Heart left ventricle (tissue), 16 donors: Measurements from ENCODE around the gene PPP3R1. TPM values are rescaled to one million over a fixed set of nuclear protein-coding genes. Genes with fewer than 3 reads are reported as not detected.

ENCODE experiments used
- ATAC-seq, 4 donors: fragments of 200-7000 bp; cut with Tn5 transposase; one replicate each; pipeline ENCODE4 v1.9.1; 2020 to 2022; ENCODE audit warnings: moderate library complexity in 4 of 4, mild to moderate bottlenecking in 3 of 4, moderate number of reproducible peaks in 1 of 4
- DNase-seq, 5 donors: peaks; one replicate each; pipeline ENCODE4 v3.0.0-alpha.2; 2020
- H3K27ac ChIP-seq, 12 donors: fragments of 200-600 bp; sonication (generic) in 4 of 12; one replicate each; pipeline versions ENCODE4 v1.5.0 to v1.8.0; 2016 to 2022; ENCODE audit warnings: mild to moderate bottlenecking in 2 of 12
- H3K27me3 ChIP-seq, 9 donors: fragments of 200-600 bp; sonication (generic) in 2 of 9; one replicate each; pipeline versions ENCODE4 v1.5.1 to v1.8.0; 2016 to 2022; ENCODE audit warnings: mild to moderate bottlenecking in 3 of 9
- H3K36me3 ChIP-seq, 9 donors: fragments of 200-600 bp; sonication (generic) in 2 of 9; one replicate each; pipeline versions ENCODE4 v1.5.0 to v1.8.0; 2018 to 2022; ENCODE audit warnings: mild to moderate bottlenecking in 2 of 9
- H3K4me1 ChIP-seq, 12 donors: fragments of 200-600 bp; sonication (generic) in 4 of 12; one replicate each; pipeline versions ENCODE4 v1.5.0 to v1.8.0; 2016 to 2022; ENCODE audit warnings: mild to moderate bottlenecking in 3 of 12
- H3K4me3 ChIP-seq, 12 donors: fragments of 200-600 bp; sonication (generic) in 4 of 12; one replicate each; pipeline versions ENCODE4 v1.5.0 to v1.8.0; 2017 to 2022; ENCODE audit warnings: mild to moderate bottlenecking in 9 of 12, moderate library complexity in 4 of 12
- H3K9me3 ChIP-seq, 12 donors: fragments of 200-600 bp; sonication (generic) in 4 of 12; one replicate each; pipeline versions ENCODE4 v1.5.0 to v1.8.0; 2016 to 2022; ENCODE audit warnings: mild to moderate bottlenecking in 1 of 12
- CTCF ChIP-seq, 12 donors: fragments of 200-600 bp; sonication (generic) in 4 of 12; IDR thresholded peaks; one replicate each; pipeline versions ENCODE4 v1.5.0 to v1.8.0; 2018 to 2022; ENCODE audit warnings: antibody characterized with exemption in 12 of 12, mild to moderate bottlenecking in 5 of 12
- POLR2A ChIP-seq, 2 donors: fragments of 450-650 bp; IDR thresholded peaks; one replicate each; pipeline ENCODE4 v1.6.1; 2017; ENCODE audit warnings: antibody characterized with exemption in 2 of 2, mild to moderate bottlenecking in 2 of 2, moderate library complexity in 2 of 2
- WGBS, 4 donors: extraction: QIAGEN DNeasy Blood & Tissue Kit in 2 of 4; methylation state at CpG; one replicate each; pipeline versions ENCODE4 v1.1.5 to v1.1.7; 2013 to 2018; 5-methylcytosine and 5-hydroxymethylcytosine counted together
- intact Hi-C, 10 donors: fragments of 100-400 bp; cut with DNase I; formaldehyde crosslinking; loops; one replicate each; pipeline versions ENCODE4 v1.11.1 to v1.14.2; 2022
- polyA plus RNA-seq, 2 donors: library from polyadenylated mRNA; stranded (reverse); fragments of 200-250 nt; gene quantifications; one replicate each; pipeline ENCODE4 v1.2.3, GENCODE V29; 2013
- total RNA-seq, 9 donors: library from RNA; depleted of rRNA in 2 of 9; stranded (reverse); fragments of >200 nt in 2 of 9; fragmentation: NEBNext Ultra II Directional in 3 of 9; extraction: Animal tissue kit (Norgen Biotek cat#: 25700) in 3 of 9; gene quantifications; one replicate each; pipeline versions ENCODE4 v1.1.0 to v1.2.4, GENCODE V29; 2016 to 2023
- donor health status: ischemic (EF 13 %, LVEDD 7.1; RV severe dilation, severe dysfunction).
- donor health status: healthy with polysubstance abuse.
- donor health status: DM: no; HTN: yes; CAD: no.
- donor health status: DM: no; HTN: no; CAD: no.
- donor health status: ischemic (EF 25% LVEDD 6.9; RV normal size, moderate dysfunction).
- donor health status: ischemic (EF 25% LVEDD 5.7; RV mildly dilated, moderate dysfunction).
- donor health status: healthy.
- donor health status: DM: yes; HTN: yes; CAD: no.
- donor health status: ischemic (EF 35%, LVEDD 5.7; RV mildly dilated, moderate dysfunction).
- donor health status: nonischemic (EF 11% LVEDD 7.7; RV severe dilation, severe dysfunction).
- donor health status: DM: yes; HTN: yes; CAD: no.
- donor health status: PGD.
- donor health status: ischemic (EF 29% LVEDD 5.4; RV normal size, mild dysfunction).
- donor health status: nonischemic (EF 23%, LVEDD 6.1; RV moderate dilation, normal function).

The PPP3R1 gene
- total and polyA plus RNA-seq, 11 donors: 13.4 to 50.9 (median 35.1) TPM

- Histone ChIP-seq H3K36me3 (peaks cover 0 to 26% (median 8%) of the 10 kb centered on the region in 9 donors), H3K27me3 (no peaks in the 10 kb centered on the region), H3K27ac (no peak overlapping the region), H3K4me3 (no peak overlapping the region), H3K4me1 (peaks cover 0 to 75% (median 44%) of the 10 kb centered on the region in 12 donors), H3K9me3 (peaks cover 0 to 12% (median 0%) of the 10 kb centered on the region in 12 donors)
- DNase-seq (no peak), ATAC-seq (no peak)
- TF ChIP-seq POLR2A (IDR thresholded peaks at IDR 0.05) (no peak), CTCF (IDR thresholded peaks at IDR 0.05) (no peak)
- intact Hi-C loops: no loop called here
- WGBS, 4 donors: 27 to 40% (median 35%) methylated on average over 3 of the region's 3 CpGs
Measured at GRCh38 chr2:68217729-68218128, 34.6 kb downstream of the PPP3R1 start.

GRCh38 chr2:68216454-68217310 is 35.6 kb downstream of the PPP3R1 start:
- peaks cover 0 to 69% (median 43%) of the 10 kb centered on the region in 12 donors for H3K4me1 ChIP-seq
- peaks cover 0 to 36% (median 11%) of the 10 kb centered on the region in 9 donors for H3K36me3 ChIP-seq
- H3K4me3 ChIP-seq: no peak overlapping the region
- H3K9me3 ChIP-seq: peaks cover 0 to 7% (median 0%) of the 10 kb centered on the region in 12 donors
- 51 to 65% (median 54%) methylated on average over 2 of the region's 2 CpGs for WGBS, 4 donors
- intact Hi-C loops: no loop called here
- ATAC-seq (peak in 1 of 4 donors; percentile 29), DNase-seq (no peak)
- H3K27ac ChIP-seq: no peak overlapping the region
- TF ChIP-seq POLR2A (IDR thresholded peaks at IDR 0.05) (no peak), CTCF (IDR thresholded peaks at IDR 0.05) (no peak)
- no peaks in the 10 kb centered on the region for H3K27me3 ChIP-seq

GRCh38 chr2:68214381-68214780 is 38.0 kb downstream of the PPP3R1 start:
- no peak for TF ChIP-seq POLR2A (IDR thresholded peaks at IDR 0.05)
- no peak for TF ChIP-seq CTCF (IDR thresholded peaks at IDR 0.05)
- H3K4me3 ChIP-seq: no peak overlapping the region
- peaks cover 0 to 39% (median 11%) of the 10 kb centered on the region in 9 donors for H3K36me3 ChIP-seq
- no peak for DNase-seq
- no peak overlapping the region for H3K27ac ChIP-seq
- intact Hi-C loops: no loop called here
- 78 to 92% (median 89%) methylated on average over 5 of the region's 5 CpGs for WGBS, 4 donors
- ATAC-seq: no peak
- peaks cover 0 to 58% (median 40%) of the 10 kb centered on the region in 12 donors for H3K4me1 ChIP-seq
- H3K9me3 ChIP-seq: no peaks in the 10 kb centered on the region
- no peaks in the 10 kb centered on the region for H3K27me3 ChIP-seq

- Histone ChIP-seq H3K27me3 (no peaks in the 10 kb centered on the region), H3K4me3 (no peak overlapping the region), H3K9me3 (no peaks in the 10 kb centered on the region), H3K27ac (no peak overlapping the region), H3K4me1 (peaks cover 0 to 40% (median 17%) of the 10 kb centered on the region in 12 donors), H3K36me3 (peaks cover 0 to 5% (median 3%) of the 10 kb centered on the region in 9 donors)
- intact Hi-C loops: no loop called here
- DNase-seq (no peak), ATAC-seq (no peak)
- TF ChIP-seq POLR2A (IDR thresholded peaks at IDR 0.05) (no peak), CTCF (IDR thresholded peaks at IDR 0.05) (no peak)
Measured at GRCh38 chr2:68206793-68207192, 45.5 kb downstream of the PPP3R1 start.
